ENCODE measurements around the gene KMT2B.

Gene KMT2B

GRCh38 chr19:35751839-35752745 is 34.3 kb downstream of the KMT2B start:
- no peak for DNase-seq (ENCODE audit: low spot score)
- no peak for TF ChIP-seq CTCF (IDR thresholded peaks at IDR 0.05; ENCODE audit: extremely low read depth, missing control alignments)

GRCh38 chr19:35752746-35753350 is 35.0 kb downstream of the KMT2B start:
- DNase-seq (ENCODE audit: low spot score): no peak

GRCh38 chr19:35753634-35754369 is 36.0 kb downstream of the KMT2B start:
- no peak for DNase-seq (ENCODE audit: low spot score)
- no peak for TF ChIP-seq CTCF (IDR thresholded peaks at IDR 0.05; ENCODE audit: extremely low read depth, missing control alignments)

More at GRCh38 chr19:35752746-35753350, 35.0 kb downstream of the KMT2B start:
- no peak for TF ChIP-seq CTCF (IDR thresholded peaks at IDR 0.05; ENCODE audit: extremely low read depth, missing control alignments)

GRCh38 chr19:35754370-35755130 is 36.7 kb downstream of the KMT2B start:
- TF ChIP-seq CTCF (IDR thresholded peaks at IDR 0.05; ENCODE audit: extremely low read depth, missing control alignments): no peak

GRCh38 chr19:35755131-35755549 is 37.3 kb downstream of the KMT2B start:
- no peak for TF ChIP-seq CTCF (IDR thresholded peaks at IDR 0.05; ENCODE audit: extremely low read depth, missing control alignments)
- DNase-seq (ENCODE audit: low spot score): no peak

More at GRCh38 chr19:35754370-35755130, 36.7 kb downstream of the KMT2B start:
- DNase-seq (ENCODE audit: low spot score): no peak

- DNase-seq (ENCODE audit: low spot score): peak; percentile 49
- TF ChIP-seq CTCF (IDR thresholded peaks at IDR 0.05; ENCODE audit: extremely low read depth, missing control alignments): no peak
Measured at GRCh38 chr19:35755550-35756376, 38.0 kb downstream of the KMT2B start.
